ENCODE data around the gene FNDC1.

Gene FNDC1

DNA sequence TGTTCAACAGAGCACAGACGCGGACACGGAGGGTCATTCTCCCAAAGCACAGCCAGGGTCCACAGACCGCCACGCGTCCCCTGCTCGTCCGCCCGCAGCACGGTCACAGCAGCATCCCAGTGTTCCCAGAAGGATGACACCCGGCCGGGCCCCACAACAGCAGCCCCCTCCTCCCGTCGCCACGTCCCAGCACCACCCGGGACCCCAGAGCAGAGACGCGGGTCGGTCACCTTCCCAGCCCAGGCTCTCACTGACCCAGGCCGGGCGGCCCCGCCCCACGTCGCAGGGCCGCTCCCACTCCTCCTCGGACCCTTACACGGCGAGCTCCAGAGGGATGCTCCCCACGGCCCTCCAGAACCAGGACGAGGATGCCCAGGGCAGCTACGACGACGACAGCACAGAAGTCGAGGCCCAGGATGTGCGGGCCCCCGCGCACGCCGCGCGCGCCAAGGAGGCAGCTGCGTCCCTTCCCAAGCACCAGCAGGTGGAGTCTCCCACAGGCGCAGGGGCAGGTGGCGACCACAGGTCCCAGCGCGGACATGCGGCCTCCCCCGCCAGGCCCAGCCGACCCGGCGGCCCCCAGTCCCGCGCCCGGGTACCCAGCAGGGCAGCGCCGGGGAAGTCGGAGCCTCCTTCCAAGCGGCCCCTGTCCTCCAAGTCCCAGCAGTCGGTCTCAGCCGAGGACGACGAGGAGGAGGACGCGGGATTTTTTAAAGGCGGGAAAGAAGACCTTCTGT is 64.3 kb downstream of the FNDC1 start:
- Mint-ChIP-seq H3K36me3 (ENCODE audit: low read depth) (no peaks in the 10 kb centered on the region), H3K4me1 (ENCODE audit: low read depth) (no peaks in the 10 kb centered on the region), H3K27me3 (peaks cover 52% of the 10 kb centered on the region), H3K4me3 (no peak overlapping the region), H3K27ac (no peak overlapping the region), H3K9me3 (no peaks in the 10 kb centered on the region)
- intact Hi-C loops (cut with micrococcal nuclease), result no loop called here

DNA sequence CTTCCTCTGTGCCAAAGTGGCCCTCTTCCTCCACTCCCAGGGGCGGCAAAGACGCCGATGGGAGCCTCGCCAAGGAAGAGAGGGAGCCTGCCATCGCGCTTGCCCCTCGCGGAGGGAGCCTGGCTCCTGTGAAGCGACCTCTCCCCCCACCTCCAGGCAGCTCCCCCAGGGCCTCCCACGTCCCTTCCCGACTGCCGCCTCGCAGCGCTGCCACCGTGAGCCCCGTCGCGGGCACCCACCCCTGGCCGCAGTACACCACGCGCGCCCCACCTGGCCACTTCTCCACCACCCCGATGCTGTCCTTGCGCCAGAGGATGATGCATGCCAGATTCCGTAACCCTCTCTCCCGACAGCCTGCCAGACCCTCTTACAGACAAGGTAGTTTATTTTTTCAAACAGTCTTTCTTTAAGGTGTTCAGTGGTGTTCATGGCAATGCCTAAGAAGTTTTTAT is 64.9 kb downstream of the FNDC1 start:
- H3K27me3 Mint-ChIP-seq, result peaks cover 49% of the 10 kb centered on the region
- no peak overlapping the region for H3K27ac Mint-ChIP-seq
- H3K36me3 Mint-ChIP-seq (ENCODE audit: low read depth), result no peaks in the 10 kb centered on the region
- no peaks in the 10 kb centered on the region for H3K9me3 Mint-ChIP-seq
- intact Hi-C loops (cut with micrococcal nuclease), result no loop called here
- no peak overlapping the region for H3K4me3 Mint-ChIP-seq
- no peaks in the 10 kb centered on the region for H3K4me1 Mint-ChIP-seq (ENCODE audit: low read depth)

DNA sequence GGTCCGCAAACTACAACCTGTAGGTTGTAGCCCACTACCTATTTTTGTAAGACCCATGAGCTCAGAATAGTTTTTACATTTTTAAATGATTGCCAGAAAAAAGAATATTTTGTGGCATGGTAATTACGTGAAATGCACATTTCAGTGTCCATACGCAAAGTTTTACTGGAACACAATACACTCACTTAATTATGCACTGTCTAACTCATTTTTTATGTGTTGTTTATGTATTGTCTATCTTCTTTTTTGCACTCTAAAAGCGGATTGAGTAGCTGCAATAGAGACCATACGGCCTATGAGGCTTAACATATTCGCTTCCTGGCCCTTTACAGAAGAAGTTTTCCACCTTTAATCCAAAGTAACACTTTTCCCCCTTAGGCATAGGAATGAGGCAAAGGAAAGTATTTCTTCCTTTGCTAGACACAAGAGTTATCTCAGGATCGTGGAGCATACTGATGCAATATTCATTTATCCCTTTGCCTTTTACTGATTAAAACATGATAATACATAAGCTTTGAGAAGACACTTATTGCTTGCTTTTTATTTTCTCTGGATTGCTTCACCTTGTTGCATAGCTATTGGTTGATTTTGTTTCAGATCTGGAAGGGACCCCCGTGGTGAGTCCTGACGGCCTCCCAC is 69.8 kb downstream of the FNDC1 start:
- H3K27me3 Mint-ChIP-seq, result peaks cover 22% of the 10 kb centered on the region
- intact Hi-C loops (cut with micrococcal nuclease), result no loop called here
- H3K4me1 Mint-ChIP-seq (ENCODE audit: low read depth), result no peaks in the 10 kb centered on the region

DNA sequence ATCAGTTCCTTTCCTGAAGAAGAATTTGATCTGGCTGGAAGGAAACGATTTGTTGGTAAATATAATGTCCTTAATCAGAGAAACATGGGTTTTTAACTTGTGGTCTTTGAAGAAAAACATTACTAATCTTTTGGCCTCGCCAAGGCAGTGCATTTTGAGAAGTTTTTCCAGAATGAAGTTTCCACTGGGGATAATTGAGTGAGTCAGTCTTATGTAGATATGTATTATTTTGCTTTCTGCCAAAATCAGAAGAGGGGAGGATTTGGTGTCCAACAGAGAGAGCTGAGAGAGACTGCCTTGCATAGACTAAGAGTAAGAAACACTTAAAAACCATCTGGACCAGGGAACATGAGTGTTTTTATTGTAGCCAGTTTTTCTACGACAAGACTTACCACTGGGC is 79.9 kb downstream of the FNDC1 start:
- peaks cover 9% of the 10 kb centered on the region for H3K9me3 Mint-ChIP-seq
- H3K4me1 Mint-ChIP-seq (ENCODE audit: low read depth), result no peaks in the 10 kb centered on the region
- no peak overlapping the region for H3K27ac Mint-ChIP-seq
- intact Hi-C loops (cut with micrococcal nuclease), result no loop called here
- peaks cover 7% of the 10 kb centered on the region for H3K27me3 Mint-ChIP-seq
- H3K4me3 Mint-ChIP-seq, result no peak overlapping the region
- no peaks in the 10 kb centered on the region for H3K36me3 Mint-ChIP-seq (ENCODE audit: low read depth)

More for the DNA sequence above, 69.8 kb downstream of the FNDC1 start:
- H3K36me3 Mint-ChIP-seq (ENCODE audit: low read depth), result no peaks in the 10 kb centered on the region
- no peaks in the 10 kb centered on the region for H3K9me3 Mint-ChIP-seq
- no peak overlapping the region for H3K27ac Mint-ChIP-seq
- no peak overlapping the region for H3K4me3 Mint-ChIP-seq

DNA sequence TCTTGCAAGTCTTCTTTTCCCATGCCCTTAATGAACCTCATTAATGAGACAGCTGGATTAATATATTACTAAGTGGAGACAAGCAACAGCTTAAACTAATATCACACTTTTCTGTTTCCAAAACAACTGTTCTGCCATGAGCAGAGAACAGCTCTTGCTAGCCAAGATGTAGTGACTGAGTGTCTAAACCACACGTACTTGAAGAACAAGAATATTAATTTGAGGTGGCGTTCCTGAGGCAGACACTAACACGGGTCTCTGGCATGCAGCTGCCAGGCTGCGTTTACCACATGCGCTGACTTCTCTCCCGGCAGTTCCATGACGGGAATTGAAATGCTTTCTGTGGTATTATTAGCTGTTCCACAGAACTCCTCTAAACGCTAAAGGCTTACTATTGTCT is 80.6 kb downstream of the FNDC1 start:
- no peaks in the 10 kb centered on the region for H3K4me1 Mint-ChIP-seq (ENCODE audit: low read depth)

DNA sequence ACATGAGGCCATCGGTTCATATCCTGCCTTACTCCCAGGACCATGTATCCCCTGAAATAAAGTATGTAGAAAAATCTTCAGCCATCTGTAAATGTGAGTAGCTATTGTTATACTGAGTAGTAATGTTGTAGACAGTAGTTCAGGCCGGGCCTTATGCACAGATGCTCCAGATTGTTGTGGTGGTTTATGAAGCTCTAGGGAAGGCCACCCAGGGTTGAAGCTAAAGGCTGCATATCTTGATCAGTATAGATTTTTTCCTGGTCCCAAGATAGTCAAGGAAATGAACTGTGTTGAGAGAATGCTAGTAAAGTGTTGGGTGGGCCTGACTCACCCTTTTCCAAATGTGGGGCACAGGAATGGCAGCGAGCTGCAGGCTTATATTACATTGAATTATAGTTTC is 81.4 kb downstream of the FNDC1 start:
- Mint-ChIP-seq H3K4me1 (ENCODE audit: low read depth) (no peaks in the 10 kb centered on the region), H3K4me3 (no peak overlapping the region), H3K27ac (no peak overlapping the region), H3K27me3 (peaks cover 8% of the 10 kb centered on the region), H3K9me3 (no peaks in the 10 kb centered on the region), H3K36me3 (ENCODE audit: low read depth) (no peaks in the 10 kb centered on the region)
- intact Hi-C loops (cut with micrococcal nuclease), result no loop called here

More for the DNA sequence above, 80.6 kb downstream of the FNDC1 start:
- peaks cover 8% of the 10 kb centered on the region for H3K27me3 Mint-ChIP-seq
- no peak overlapping the region for H3K27ac Mint-ChIP-seq
- intact Hi-C loops (cut with micrococcal nuclease), result no loop called here
- H3K36me3 Mint-ChIP-seq (ENCODE audit: low read depth), result no peaks in the 10 kb centered on the region
- H3K4me3 Mint-ChIP-seq, result no peak overlapping the region
- H3K9me3 Mint-ChIP-seq, result peaks cover 5% of the 10 kb centered on the region

DNA sequence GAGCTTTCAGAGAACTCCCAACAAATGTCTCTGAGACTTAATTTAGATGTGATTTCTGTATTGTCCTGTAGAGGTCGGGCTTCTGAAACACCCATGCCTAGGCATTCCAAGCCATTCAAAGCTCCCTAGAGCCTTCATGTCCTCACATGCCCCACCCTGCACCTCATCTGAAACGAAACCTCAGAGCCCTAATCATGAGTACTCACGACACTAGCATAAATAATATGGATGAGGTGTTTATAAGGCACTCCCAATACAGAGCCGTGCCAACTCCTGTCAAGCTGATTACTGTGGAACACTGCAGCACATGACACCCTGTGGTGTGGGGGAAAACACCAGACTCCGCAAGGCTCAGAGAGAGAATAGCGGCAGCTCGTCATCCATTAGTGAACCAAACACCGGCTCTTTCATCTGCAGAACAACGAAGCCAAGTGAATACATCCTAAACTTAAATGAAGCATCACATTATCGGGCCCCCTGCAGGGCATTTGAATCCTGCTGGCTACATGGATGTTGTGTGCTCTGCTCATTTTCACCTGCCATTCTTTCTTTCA is 83.8 kb downstream of the FNDC1 start:
- Mint-ChIP-seq H3K27me3 (peaks cover 7% of the 10 kb centered on the region), H3K4me3 (no peak overlapping the region), H3K36me3 (ENCODE audit: low read depth) (no peaks in the 10 kb centered on the region), H3K9me3 (no peaks in the 10 kb centered on the region), H3K27ac (no peak overlapping the region), H3K4me1 (ENCODE audit: low read depth) (no peaks in the 10 kb centered on the region)
- intact Hi-C loops (cut with micrococcal nuclease), result no loop called here

DNA sequence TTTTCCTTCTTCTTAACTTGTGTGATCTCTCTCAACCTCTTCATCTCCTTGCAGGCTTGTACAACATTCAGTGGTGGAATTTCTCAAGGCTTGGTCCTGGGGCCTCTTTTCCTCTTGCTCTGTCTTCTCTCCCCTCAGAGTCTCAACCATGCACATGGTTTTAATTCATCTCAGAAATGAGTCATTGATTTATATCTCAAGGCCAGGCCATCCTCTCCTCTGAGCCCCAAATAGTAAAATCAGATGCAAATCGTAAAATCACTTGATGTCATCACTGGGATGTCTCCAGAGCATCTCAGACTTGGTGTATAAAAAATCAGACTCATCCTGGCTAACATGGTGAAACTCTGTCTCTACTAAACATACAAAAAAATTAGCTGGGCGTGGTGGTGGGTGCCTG is 85.0 kb downstream of the FNDC1 start:
- H3K27me3 Mint-ChIP-seq, result peaks cover 8% of the 10 kb centered on the region
- H3K4me1 Mint-ChIP-seq (ENCODE audit: low read depth), result no peaks in the 10 kb centered on the region
- H3K4me3 Mint-ChIP-seq, result no peak overlapping the region
- H3K36me3 Mint-ChIP-seq (ENCODE audit: low read depth), result no peaks in the 10 kb centered on the region
- intact Hi-C loops (cut with micrococcal nuclease), result no loop called here
- H3K27ac Mint-ChIP-seq, result no peak overlapping the region
- H3K9me3 Mint-ChIP-seq, result no peaks in the 10 kb centered on the region

DNA sequence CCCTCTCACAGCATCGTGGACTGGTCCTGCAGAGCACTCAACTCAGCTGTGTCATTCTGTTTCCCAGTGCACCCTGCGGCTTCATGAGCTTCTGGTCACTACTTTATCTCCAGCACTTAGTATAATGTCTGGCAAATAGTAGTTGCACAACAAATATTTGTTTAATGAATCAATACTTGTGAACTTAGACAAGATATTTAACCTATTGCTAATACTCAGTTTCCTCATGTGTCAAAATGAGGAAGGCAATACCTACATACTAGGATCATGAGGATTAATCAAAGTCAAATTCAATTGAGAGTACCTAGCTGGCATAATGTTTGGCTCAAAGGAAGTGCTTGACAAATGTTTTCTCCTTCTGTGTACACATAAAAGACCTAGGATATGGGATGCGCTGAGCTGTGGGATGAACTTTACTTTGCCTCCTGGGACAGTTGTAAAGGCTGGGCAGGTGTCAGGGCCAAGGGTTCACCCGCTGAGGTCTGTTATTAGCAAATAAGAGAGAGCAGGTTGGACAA is 86.3 kb downstream of the FNDC1 start:
- Mint-ChIP-seq H3K9me3 (no peaks in the 10 kb centered on the region), H3K4me1 (ENCODE audit: low read depth) (no peaks in the 10 kb centered on the region), H3K27ac (no peak overlapping the region), H3K27me3 (peaks cover 8% of the 10 kb centered on the region), H3K36me3 (ENCODE audit: low read depth) (no peaks in the 10 kb centered on the region), H3K4me3 (no peak overlapping the region)
- intact Hi-C loops (cut with micrococcal nuclease), result no loop called here

DNA sequence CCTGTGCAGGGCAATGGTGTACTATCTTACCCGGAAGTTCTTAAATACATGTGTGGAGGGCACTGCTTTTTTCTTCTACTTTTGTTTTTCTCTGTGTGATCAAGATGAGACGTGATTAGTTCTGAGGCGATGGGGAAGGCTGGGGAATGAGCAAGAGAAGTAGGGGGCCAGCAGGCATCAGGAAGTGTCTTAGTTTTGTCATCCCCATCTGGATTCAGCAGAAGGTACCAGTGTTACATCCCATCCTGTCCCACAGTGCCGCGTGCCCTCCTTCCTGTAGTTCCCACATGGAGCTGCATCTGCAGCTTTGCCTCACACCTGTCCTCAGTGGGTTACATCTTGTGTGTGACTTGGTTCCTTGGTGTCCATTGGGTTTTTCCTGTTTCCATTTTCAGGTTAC is 86.9 kb downstream of the FNDC1 start:
- no peaks in the 10 kb centered on the region for H3K4me1 Mint-ChIP-seq (ENCODE audit: low read depth)
- no peak overlapping the region for H3K4me3 Mint-ChIP-seq
- no peaks in the 10 kb centered on the region for H3K36me3 Mint-ChIP-seq (ENCODE audit: low read depth)
- intact Hi-C loops (cut with micrococcal nuclease), result no loop called here
- H3K27ac Mint-ChIP-seq, result no peak overlapping the region
- H3K9me3 Mint-ChIP-seq, result no peaks in the 10 kb centered on the region
- peaks cover 8% of the 10 kb centered on the region for H3K27me3 Mint-ChIP-seq

DNA sequence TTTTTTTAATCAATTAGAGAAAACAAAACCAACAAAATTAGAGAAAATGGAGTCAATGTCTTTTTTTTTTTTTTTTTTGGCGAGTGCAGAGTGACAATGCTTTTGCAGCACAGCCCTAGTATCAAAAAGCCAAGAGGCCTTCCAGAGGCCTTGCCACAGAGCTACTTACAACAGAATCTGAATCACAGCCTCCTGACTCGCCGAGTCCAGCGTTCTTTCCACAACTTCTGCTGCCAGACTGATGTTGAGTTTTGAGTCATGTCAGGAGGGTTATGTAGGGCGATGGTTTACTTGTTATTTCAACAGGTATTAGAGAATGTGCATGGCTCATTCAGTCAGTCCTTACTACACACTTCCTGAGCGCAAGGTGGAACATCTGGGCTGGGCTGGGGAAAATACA is 88.6 kb downstream of the FNDC1 start:
- Mint-ChIP-seq H3K36me3 (ENCODE audit: low read depth) (no peaks in the 10 kb centered on the region), H3K27ac (no peak overlapping the region), H3K4me1 (ENCODE audit: low read depth) (no peaks in the 10 kb centered on the region), H3K27me3 (peaks cover 4% of the 10 kb centered on the region), H3K9me3 (no peaks in the 10 kb centered on the region), H3K4me3 (no peak overlapping the region)
- intact Hi-C loops (cut with micrococcal nuclease), result no loop called here

DNA sequence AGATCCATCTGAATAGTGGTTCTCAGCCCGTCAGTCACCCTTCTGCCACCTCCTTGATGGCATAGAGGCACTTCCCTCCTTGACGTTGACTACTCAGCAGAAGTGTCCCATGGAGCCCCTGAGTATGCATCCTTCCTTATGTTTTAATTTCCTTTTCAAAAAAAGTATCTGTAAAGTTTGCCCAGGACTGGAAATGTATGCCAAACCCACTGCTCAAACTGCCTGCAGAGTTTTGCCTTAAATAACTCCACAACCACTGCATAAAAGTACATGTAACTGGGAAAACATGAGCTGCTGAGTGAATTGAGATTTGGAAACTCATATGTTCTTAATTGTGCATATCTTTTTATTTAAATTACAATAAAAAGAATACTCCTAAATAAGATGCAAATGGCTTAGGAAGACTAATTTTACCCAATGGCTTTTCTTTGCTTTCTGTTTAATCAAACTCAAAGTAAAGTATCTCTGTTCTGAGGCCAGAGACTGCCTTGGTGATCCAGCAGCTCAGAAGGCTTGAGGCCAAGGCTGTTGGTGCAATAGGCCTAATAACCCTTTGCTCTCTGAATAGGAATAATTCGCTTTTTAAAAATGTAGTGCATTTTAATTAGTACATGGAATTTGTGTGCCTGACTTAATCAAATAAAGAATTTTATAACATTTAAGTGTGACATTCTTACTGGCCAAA is 90.4 kb downstream of the FNDC1 start:
- no peaks in the 10 kb centered on the region for H3K36me3 Mint-ChIP-seq (ENCODE audit: low read depth)
- H3K4me1 Mint-ChIP-seq (ENCODE audit: low read depth), result no peaks in the 10 kb centered on the region
- H3K27ac Mint-ChIP-seq, result no peak overlapping the region
- no peaks in the 10 kb centered on the region for H3K9me3 Mint-ChIP-seq
- H3K27me3 Mint-ChIP-seq, result peaks cover 2% of the 10 kb centered on the region
- H3K4me3 Mint-ChIP-seq, result no peak overlapping the region
- intact Hi-C loops (cut with micrococcal nuclease), result no loop called here

DNA sequence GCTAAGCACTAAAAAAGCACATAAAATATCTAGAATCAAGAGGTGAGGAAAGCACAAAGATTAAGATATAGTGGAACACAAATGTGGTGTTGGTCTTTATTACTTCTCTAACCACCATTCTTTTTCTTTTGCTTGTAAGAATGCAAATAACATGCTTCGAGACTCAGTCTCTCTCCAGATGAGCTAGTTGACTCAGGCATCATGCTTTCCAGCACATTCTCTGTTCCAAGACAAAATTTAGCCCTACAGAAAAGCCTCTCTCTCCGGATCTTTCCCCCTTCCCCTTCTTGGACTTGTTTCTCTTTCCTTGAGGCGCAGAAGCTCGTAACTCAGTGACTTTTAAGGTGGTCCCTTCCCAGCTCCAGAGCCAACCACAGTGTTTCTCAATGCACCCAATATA is 91.0 kb downstream of the FNDC1 start:
- Mint-ChIP-seq H3K27me3 (peaks cover 2% of the 10 kb centered on the region), H3K27ac (no peak overlapping the region), H3K4me1 (ENCODE audit: low read depth) (no peaks in the 10 kb centered on the region), H3K4me3 (no peak overlapping the region), H3K9me3 (no peaks in the 10 kb centered on the region), H3K36me3 (ENCODE audit: low read depth) (no peaks in the 10 kb centered on the region)
- intact Hi-C loops (cut with micrococcal nuclease), result no loop called here

DNA sequence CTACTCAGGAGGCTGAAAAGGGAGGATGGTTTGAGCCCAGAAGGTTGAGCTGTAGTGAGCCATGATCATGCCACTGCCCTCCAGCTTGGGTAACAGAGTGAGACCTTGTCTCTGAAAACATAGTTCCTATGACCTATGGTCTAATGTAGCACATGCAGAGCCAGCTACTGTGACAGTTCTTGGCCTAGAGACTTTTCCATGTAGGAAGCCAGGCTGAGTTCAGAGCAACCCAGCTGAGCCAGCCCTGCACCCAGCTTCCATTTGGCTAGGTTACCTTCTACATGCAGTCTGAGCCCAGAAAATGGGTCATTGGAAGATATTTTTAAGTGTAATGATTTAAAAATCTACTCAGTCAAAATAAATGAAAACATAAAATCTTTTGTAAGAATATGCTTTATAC is 92.8 kb downstream of the FNDC1 start:
- Mint-ChIP-seq H3K9me3 (no peaks in the 10 kb centered on the region), H3K27me3 (peaks cover 2% of the 10 kb centered on the region), H3K4me3 (no peak overlapping the region), H3K4me1 (ENCODE audit: low read depth) (no peaks in the 10 kb centered on the region), H3K36me3 (ENCODE audit: low read depth) (no peaks in the 10 kb centered on the region), H3K27ac (no peak overlapping the region)
- intact Hi-C loops (cut with micrococcal nuclease), result no loop called here

Measured in dendritic cell treated with granulocyte-macrophage colony-stimulating factor and Interleukin-4, amounts not matched to agents 40 ng/mL and 50 ng/mL, for 4 days (primary cell).